Loucy (cell line): ENCODE data around the gene TMA7B.
A peak's percentile ranks its signal among the peaks of the same experiment; 100 is the strongest.
"Not testable (repeated sequence)": the region's sequence is repeated elsewhere in the genome, so short reads cannot be mapped to it uniquely, and the experiment has no call there.

Experiments
- H2AFZ ChIP-seq: fragments of 200-600 bp; sonication (generic); 2 replicates; pipeline ENCODE4 v1.6.0; 2016; ENCODE audit warnings: antibody characterized with exemption, mild to moderate bottlenecking, low read length, moderate library complexity
- H3F3A ChIP-seq: fragments of 200-600 bp; 2 replicates; pipeline ENCODE4 v1.6.0; 2016; ENCODE audit warnings: antibody characterized with exemption, low read depth, mild to moderate bottlenecking
- H3K27me3 ChIP-seq: fragments of 200-600 bp; sonication (generic); 2 replicates; pipeline ENCODE4 v1.6.1; 2014; ENCODE audit warnings: low read length, mild to moderate bottlenecking; ENCODE audit not compliant: insufficient read depth, poor library complexity, severe bottlenecking
- H3K36me3 ChIP-seq: fragments of 200-600 bp; sonication (generic); 2 replicates; pipeline ENCODE4 v1.6.1; 2016; ENCODE audit warnings: low read length; ENCODE audit not compliant: insufficient read depth
- H3K4me1 ChIP-seq: fragments of 200-600 bp; sonication (generic); 2 replicates; pipeline ENCODE4 v1.5.1; 2014; ENCODE audit warnings: low read length, mild to moderate bottlenecking; ENCODE audit not compliant: insufficient read depth, poor library complexity, severe bottlenecking
- H3K4me2 ChIP-seq: fragments of 200-600 bp; sonication (generic); 2 replicates; pipeline ENCODE4 v1.6.0; 2014; ENCODE audit warnings: antibody characterized with exemption, low read length, low read depth, mild to moderate bottlenecking; ENCODE audit not compliant: poor library complexity, severe bottlenecking
- H3K4me3 ChIP-seq: fragments of 200-600 bp; sonication (generic); 2 replicates; pipeline ENCODE4 v1.5.1; 2014; ENCODE audit warnings: low read length, mild to moderate bottlenecking, mixed read lengths; ENCODE audit not compliant: poor library complexity, severe bottlenecking
- H3K79me2 ChIP-seq: fragments of 200-600 bp; sonication (generic); 2 replicates; pipeline ENCODE4 v1.6.1; 2014; ENCODE audit warnings: low read length; ENCODE audit not compliant: insufficient read depth
- H3K9ac ChIP-seq: fragments of 200-600 bp; sonication (generic); 2 replicates; pipeline ENCODE4 v1.6.0; 2014; ENCODE audit warnings: mild to moderate bottlenecking, low read depth, low read length, moderate library complexity; ENCODE audit not compliant: poor library complexity, severe bottlenecking
- H3K9me2 ChIP-seq: fragments of 200-600 bp; sonication (generic); replicated peaks from 2 replicates; pipeline ENCODE4 v1.6.1; 2016; ENCODE audit warnings: low read depth, low read length, mixed read lengths
- H3K9me3 ChIP-seq: fragments of 200-600 bp; sonication (generic); 2 replicates; pipeline ENCODE4 v1.6.1; 2014; ENCODE audit warnings: mild to moderate bottlenecking, antibody characterized with exemption, low read length, low read depth; ENCODE audit not compliant: insufficient read depth
- H4K20me1 ChIP-seq: fragments of 200-600 bp; sonication (generic); 2 replicates; pipeline ENCODE4 v1.6.0; 2014; ENCODE audit warnings: antibody characterized with exemption, low read length, mild to moderate bottlenecking; ENCODE audit not compliant: insufficient read depth, poor library complexity, severe bottlenecking
- EZH2phosphoT487 ChIP-seq: fragments of 200-600 bp; IDR thresholded peaks from 2 replicates; pipeline ENCODE4 v1.6.1; 2018; ENCODE audit warnings: antibody characterized with exemption, mild to moderate bottlenecking, moderate library complexity, borderline replicate concordance
- TF ChIP-seq, protein P1 (sequence below): fragments of 200-600 bp; sonication (generic); conservative IDR thresholded peaks from 2 replicates; pipeline ENCODE4 v1.5.1; 2014; ENCODE audit warnings: mild to moderate bottlenecking, antibody characterized with exemption, low read length

Gene TMA7B

DNA sequence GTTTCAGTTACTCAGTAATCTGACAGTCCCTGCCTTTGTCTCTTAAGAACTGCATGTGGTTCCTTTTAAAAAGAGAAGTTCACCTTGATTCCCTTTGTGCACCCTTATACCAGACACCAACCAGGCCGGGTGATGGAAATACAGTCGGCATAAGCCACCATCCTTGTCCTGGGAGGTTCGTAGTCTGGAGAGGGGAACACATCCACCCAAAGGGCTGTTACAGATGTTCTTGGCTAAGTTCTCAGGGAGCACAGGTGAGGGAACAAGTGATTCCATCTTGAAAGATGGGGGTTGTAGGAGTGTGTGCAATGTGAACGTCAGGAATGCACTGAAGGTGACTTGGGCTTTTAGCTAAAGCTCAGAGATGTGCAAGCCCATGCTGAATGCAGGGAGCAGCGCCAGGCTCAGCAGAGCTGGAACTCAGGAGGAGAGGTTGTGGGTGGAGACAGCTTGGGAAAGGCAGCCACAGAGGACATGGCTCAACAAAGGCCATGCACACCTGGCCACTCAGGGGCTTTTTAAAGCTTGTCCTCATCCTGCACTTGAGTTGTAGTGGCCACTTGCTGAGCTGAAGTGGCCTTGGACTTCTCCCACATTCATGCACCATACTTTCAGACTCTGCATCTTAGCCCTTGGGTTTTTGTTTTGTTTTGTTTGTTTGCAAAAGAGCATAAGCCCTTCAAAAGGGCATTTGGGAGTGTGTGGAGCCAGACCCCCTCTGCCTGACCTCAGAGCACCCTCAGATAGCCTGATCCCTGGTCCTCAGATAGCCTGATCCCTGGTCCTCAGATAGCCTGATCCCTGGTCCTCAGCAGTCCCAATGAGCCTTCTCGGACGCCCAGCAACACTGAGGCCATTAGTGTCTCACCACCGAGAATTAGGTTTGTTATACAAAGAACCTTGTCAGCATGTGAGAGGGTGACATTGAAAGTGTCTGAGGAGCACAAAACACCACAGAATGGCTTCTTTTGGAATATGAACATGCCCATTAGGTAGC is 12.7 kb upstream of the TMA7B start:
- peaks cover 2% of the 10 kb centered on the region for H4K20me1 ChIP-seq
- H3K4me2 ChIP-seq, result peak overlapping the region; percentile 45
- H2AFZ ChIP-seq, result no peak overlapping the region
- peaks cover 96% of the 10 kb centered on the region for H3K4me1 ChIP-seq
- peaks cover 84% of the 10 kb centered on the region for H3K79me2 ChIP-seq
- no peak for TF ChIP-seq EZH2phosphoT487
- TF ChIP-seq, protein P1, sequence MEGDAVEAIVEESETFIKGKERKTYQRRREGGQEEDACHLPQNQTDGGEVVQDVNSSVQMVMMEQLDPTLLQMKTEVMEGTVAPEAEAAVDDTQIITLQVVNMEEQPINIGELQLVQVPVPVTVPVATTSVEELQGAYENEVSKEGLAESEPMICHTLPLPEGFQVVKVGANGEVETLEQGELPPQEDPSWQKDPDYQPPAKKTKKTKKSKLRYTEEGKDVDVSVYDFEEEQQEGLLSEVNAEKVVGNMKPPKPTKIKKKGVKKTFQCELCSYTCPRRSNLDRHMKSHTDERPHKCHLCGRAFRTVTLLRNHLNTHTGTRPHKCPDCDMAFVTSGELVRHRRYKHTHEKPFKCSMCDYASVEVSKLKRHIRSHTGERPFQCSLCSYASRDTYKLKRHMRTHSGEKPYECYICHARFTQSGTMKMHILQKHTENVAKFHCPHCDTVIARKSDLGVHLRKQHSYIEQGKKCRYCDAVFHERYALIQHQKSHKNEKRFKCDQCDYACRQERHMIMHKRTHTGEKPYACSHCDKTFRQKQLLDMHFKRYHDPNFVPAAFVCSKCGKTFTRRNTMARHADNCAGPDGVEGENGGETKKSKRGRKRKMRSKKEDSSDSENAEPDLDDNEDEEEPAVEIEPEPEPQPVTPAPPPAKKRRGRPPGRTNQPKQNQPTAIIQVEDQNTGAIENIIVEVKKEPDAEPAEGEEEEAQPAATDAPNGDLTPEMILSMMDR, result no peak
- peaks cover 48% of the 10 kb centered on the region for H3K36me3 ChIP-seq
- H3K4me3 ChIP-seq, result no peak overlapping the region
- peaks cover 19% of the 10 kb centered on the region for H3F3A ChIP-seq
- no peaks in the 10 kb centered on the region for H3K9me2 ChIP-seq
- H3K27me3 ChIP-seq, result no peaks in the 10 kb centered on the region
- H3K9ac ChIP-seq, result peak overlapping the region; percentile 44
- no peaks in the 10 kb centered on the region for H3K9me3 ChIP-seq

DNA sequence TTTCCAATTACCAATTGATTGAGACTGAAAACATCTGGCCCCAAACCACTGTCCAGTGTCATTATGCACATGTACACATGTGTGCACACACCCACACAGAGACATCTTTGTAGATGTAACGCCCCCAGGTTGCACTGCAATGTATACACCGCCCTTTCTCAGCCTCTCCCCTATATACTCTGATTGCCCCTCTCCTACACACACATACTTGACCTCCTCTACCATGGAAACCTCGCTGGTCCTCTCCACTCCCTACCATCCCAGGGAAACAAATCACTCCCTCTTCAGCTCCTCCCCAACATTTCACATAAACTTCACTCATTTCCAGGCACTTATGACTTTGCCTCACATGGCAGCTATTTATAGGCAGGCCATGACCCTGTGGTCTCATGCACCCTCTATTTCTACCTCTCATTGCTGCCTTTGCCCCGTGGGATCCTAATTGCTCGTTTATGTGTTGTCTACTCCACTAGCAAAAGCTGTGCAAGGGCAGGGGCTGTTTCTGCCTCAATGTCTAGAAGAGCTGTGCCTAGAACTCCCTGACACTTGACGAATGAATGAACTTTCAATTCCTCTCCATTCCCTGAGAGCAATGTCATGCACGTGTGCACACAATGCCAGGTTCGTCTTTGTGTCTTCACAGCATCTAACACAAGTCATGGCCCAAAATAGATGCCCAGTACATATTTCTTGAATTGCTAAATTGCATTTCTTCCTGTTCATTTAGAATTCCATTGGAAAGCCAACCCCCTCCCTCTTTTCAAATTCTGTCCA is 10.0 kb upstream of the TMA7B start:
- no peaks in the 10 kb centered on the region for H4K20me1 ChIP-seq
- H3K79me2 ChIP-seq, result peaks cover 84% of the 10 kb centered on the region
- H3K27me3 ChIP-seq, result no peaks in the 10 kb centered on the region
- H3K4me1 ChIP-seq, result peaks cover 96% of the 10 kb centered on the region
- peaks cover 23% of the 10 kb centered on the region for H3F3A ChIP-seq
- H3K9me3 ChIP-seq, result no peaks in the 10 kb centered on the region
- TF ChIP-seq EZH2phosphoT487, result no peak
- TF ChIP-seq, protein P1, result no peak
- peak overlapping the region; percentile 71 for H3K9ac ChIP-seq
- peak overlapping the region; percentile 27 for H3K4me3 ChIP-seq
- H3K36me3 ChIP-seq, result peaks cover 68% of the 10 kb centered on the region
- no peaks in the 10 kb centered on the region for H3K9me2 ChIP-seq
- H2AFZ ChIP-seq, result no peak overlapping the region
- H3K4me2 ChIP-seq, result peak overlapping the region; percentile 64

GRCh38 chr22:39951603-39952293 is 8.4 kb upstream of the TMA7B start:
- not testable (repeated sequence) for H4K20me1 ChIP-seq, H2AFZ ChIP-seq, H3K9me3 ChIP-seq, H3K27me3 ChIP-seq, H3K9me2 ChIP-seq
- Histone ChIP-seq H3K79me2 (peaks cover 77% of the 10 kb centered on the region), H3K9ac (peak overlapping the region; percentile 71), H3F3A (peaks cover 25% of the 10 kb centered on the region), H3K36me3 (peaks cover 78% of the 10 kb centered on the region), H3K4me2 (peak overlapping the region; percentile 64), H3K4me1 (peaks cover 100% of the 10 kb centered on the region), H3K4me3 (peak overlapping the region; percentile 27)
